Activated naive CD8-positive, alpha-beta T cell treated with anti-CD3 and anti-CD28 coated beads, Interleukin-2, amount 50 U/mL, for 16 hours (primary cell): ENCODE measurements around the gene ITGAL.
"Not testable (repeated sequence)": the region's sequence is repeated elsewhere in the genome, so short reads cannot be mapped to it uniquely, and the experiment has no call there.

Experiments used
- DNase-seq: peaks from one replicate; pipeline ENCODE4 v3.0.0-alpha.2; 2020; ENCODE audit warnings: low read depth, low spot score

The ITGAL gene

DNA sequence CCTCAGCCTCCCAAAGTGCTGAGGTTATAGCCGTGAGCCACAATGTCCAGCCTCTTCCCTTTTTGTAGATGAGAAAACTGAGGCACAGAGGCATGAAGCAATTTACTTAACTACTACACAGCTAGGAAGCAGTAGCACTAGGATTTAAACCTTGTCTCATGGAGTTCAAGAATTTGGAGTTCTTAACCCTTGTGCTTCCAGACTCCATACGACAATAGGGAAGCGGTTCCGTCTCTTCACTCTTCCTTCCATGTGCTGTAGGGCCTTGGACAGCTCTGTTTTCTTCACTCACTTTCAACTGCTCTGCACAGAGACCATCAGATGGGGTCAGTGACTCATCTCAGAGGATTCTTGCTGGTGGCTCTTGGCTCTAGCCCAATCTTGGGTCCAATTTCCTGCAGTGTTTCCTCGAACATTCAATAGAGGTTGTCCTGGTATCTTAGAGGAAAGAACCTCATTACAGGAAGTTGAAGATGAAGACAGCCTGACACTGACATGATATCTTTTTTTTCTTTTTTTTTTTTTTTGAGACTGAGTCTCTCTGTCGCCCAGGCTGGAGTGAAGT lies 19.3 kb downstream of the ITGAL start:
- no peak for DNase-seq

DNA sequence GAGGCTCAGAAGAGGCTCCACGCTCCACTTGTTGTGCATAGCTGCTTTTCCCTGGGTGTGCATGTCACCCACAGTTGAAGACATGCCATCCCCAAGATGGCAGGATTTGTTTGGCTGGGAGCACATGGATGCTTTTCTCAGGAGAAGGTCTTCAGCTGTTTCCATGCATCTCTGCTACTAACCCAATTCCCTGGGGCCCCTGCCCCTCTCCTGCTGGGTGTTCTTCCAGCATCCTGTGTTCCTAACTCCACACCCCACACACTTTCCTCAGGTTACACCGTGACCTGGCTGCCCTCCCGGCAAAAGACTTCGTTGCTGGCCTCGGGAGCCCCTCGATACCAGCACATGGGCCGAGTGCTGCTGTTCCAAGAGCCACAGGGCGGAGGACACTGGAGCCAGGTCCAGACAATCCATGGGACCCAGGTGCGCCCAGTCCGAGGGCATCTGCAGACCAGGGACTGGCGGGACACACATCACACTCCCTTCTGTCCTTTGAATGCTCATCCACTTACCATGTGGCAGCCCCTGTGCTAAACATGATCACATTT lies 21.5 kb downstream of the ITGAL start:
- DNase-seq, result no peak

DNA sequence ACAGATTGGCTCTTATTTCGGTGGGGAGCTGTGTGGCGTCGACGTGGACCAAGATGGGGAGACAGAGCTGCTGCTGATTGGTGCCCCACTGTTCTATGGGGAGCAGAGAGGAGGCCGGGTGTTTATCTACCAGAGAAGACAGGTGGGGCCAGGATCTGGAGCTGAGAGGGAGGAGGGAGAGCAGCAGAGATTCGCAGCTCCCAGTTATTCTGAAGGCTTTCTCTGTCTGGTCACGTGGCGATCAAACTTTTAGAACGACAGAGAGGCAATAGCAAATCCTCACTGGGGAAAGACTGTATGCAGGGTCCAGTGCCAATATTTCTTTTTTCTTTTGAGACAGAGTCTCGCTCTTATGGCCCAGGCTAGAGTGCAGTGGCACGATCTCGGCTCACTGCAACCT lies 22.2 kb downstream of the ITGAL start:
- no peak for DNase-seq

- no peak for DNase-seq
These were observed 26.7 kb downstream of the ITGAL start for GRCh38 chr16:30499284-30499683.

GRCh38 chr16:30503403-30504296 lies 31.1 kb downstream of the ITGAL start:
- no peak for DNase-seq

DNA sequence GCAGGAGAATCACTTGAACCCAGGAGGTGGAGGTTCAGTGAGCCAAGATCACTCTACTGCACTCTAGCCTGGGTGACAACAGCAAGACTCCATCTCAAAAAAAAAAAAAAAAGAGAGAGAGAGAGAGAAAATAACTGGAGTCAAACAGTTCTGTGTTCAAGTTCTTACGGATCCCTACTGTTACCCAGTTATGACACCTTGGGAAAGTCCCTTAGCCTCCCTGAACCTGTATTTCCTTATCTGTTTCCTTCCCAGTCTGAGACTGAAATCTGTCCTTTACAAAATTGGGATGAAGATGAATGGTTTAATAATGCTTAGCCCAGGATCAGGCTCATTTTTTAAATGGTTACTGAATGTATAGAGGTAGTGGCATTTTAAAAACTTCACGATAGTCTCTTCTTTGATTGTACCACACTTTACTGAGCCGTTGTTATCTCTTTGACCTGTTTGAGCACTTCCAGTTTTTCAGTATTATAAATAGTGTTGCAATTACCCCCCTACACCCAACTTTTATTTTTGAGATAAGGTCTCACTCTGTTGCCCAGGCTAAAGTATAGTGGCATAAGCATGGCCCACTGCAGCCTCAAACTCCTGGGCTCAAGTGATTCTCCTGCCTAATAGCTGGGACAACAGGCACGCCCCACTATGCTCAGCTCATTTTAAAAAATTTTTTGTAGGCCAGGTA lies 36.7 kb downstream of the ITGAL start:
- no peak for DNase-seq

DNA sequence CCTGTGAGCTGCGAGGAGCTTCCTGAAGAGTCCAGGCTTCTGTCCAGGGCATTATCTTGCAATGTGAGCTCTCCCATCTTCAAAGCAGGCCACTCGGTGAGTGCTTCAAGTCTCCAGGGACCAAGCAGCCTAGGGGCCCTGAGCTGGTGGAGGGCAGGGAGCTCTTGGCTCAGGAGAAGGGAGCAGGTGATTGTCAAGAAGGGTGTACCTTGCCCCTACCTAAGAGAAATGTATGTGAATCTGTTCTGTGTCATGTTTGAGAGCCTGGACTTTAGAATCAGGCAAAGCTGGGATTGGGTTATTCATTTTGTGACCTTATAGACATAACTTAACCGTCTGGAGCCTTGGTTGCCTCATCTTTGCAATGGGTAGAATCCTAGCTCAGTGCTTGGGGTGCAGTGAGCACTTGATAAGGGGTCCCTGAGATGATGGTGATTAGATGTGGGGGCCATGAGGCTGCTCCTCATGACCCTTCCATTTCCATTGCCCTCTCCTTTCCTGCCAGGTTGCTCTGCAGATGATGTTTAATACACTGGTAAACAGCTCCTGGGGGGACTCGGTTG lies 37.9 kb downstream of the ITGAL start:
- no peak for DNase-seq

DNA sequence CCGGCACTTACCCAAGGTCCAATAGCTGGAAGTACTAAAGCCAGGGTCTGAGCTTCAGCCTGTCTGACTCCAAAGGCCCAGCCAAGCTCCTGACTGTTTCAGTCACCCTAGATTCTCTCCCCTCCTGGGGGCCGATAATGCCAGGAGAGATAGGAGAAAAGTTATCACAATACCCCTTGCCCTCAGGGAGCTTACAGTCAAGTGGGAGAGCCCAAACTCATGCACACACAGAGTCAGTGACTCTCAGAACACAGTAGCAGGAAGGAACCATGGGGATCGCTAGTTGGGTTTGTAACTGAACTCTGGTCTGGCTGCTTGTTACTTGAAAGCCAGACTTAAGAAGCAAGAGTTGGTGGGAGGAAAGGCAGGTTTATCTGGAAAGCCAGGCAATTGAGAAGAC lies 39.0 kb downstream of the ITGAL start:
- no peak for DNase-seq

- DNase-seq, result no peak
These were observed 42.7 kb downstream of the ITGAL start for GRCh38 chr16:30515275-30515674.

GRCh38 chr16:30518552-30518951 lies 46.0 kb downstream of the ITGAL start:
- no peak for DNase-seq

DNA sequence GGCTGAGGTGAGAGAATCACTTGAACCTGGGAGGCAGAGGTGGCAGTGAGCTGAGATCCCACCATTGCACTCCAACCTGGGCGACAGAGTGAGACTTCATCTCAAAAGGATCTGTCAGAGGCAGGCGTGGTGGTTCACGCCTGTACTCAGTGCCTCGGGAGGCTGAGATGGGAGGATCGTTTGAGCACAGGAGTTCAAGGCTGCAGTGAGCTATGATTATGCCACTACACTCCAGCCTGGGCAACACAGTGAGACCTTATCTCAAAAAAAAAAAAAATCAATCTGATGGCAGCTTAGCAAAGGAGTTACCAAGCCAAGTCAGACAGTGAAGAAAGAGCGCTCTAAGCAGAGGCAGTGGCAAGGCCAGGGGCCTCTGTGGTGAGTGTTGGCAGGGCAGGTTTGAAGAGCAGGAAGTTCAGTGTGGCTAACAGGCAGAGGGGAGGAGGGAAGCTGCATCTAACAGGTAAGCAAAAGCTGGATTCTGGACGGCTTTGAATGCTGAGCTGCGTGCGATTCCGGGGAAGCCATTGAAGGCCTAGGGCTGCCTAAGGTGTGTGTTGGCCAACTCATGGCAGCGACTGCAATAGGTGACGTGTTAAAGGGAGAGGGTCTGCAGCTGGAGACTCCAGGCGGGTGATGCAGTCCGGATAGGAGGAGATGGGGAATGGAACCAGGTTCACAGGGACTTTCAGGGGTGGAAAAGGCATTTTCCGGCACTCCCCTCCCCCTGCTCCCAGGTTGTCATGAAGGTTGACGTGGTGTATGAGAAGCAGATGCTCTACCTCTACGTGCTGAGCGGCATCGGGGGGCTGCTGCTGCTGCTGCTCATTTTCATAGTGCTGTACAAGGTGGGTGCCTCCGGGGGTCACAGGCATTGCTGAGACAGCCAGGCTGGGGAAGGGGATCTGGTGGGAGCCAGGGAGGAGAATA lies 46.8 kb downstream of the ITGAL start:
- DNase-seq, result no peak

DNA sequence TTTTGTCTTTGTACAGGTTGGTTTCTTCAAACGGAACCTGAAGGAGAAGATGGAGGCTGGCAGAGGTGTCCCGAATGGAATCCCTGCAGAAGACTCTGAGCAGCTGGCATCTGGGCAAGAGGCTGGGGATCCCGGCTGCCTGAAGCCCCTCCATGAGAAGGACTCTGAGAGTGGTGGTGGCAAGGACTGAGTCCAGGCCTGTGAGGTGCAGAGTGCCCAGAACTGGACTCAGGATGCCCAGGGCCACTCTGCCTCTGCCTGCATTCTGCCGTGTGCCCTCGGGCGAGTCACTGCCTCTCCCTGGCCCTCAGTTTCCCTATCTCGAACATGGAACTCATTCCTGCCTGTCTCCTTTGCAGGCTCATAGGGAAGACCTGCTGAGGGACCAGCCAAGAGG lies 48.9 kb downstream of the ITGAL start:
- no peak for DNase-seq

GRCh38 chr16:30521873-30522641 lies 49.5 kb downstream of the ITGAL start:
- DNase-seq, result no peak

DNA sequence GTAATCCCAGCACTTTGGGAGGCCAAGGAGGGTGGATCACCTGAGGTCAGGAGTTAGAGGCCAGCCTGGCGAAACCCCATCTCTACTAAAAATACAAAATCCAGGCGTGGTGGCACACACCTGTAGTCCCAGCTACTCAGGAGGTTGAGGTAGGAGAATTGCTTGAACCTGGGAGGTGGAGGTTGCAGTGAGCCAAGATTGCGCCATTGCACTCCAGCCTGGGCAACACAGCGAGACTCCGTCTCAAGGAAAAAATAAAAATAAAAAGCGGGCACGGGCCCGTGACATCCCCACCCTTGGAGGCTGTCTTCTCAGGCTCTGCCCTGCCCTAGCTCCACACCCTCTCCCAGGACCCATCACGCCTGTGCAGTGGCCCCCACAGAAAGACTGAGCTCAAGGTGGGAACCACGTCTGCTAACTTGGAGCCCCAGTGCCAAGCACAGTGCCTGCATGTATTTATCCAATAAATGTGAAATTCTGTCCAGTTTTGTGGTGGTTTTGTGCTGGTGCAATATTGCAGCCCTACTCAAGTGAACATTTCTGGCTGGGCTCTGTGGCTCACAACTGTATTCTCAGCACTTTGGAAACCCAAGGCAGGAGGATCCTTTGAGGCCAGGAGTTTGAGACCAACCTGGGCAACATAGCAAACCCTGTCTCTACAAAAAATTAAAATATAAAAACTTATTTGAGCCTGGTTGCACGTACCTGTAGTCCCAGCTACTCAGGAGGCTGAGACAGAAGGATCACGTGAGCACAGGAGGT lies 50.3 kb downstream of the ITGAL start:
- not testable (repeated sequence) for DNase-seq

GRCh38 chr16:30523768-30524574 lies 51.4 kb downstream of the ITGAL start:
- no peak for DNase-seq

DNA sequence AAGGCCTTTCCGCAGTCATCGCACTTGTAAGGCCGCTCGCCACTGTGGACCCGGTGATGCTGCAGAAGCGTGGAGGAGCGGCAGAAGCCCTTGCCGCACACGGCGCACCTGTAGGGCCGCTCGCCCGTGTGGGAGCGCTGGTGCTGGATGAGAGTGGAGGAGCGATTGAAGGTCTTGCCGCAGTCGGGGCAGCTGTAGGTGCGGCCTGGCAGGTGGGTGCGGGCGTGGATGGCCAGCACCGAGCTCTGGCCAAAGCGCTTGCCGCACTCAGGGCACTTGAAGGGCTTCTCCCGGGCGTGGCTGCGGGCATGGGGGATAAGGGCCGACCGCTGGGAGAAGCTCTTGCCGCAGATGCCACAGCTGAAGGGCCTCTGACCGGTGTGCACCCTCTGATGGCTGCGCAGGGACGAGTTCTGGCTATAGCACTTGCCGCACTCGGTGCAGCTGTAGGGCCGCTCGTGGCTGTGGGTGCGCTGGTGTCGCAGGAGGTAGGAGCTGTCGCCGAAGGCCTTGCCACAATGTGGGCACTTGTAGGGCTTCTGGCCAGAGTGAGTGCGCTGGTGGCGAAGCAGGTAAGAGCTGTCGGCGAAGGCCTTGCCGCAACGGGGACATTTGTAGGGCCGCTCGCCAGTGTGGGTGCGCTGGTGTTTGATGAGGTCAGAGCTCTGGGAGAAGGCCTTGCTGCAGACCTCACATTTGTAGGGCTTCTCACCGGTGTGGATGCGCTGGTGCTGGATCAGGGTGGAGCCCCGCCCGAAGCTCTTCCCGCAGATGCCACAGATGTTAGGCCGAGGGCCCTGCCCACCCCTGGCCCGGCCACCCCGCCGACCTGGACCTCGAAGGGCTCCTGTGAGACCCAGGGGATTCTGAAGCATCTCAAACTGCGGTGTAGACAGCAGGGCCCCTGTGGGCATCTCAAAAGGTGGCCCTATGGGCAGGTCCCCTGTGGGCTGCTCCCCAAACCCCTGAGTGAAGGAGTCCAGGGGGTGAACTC lies 52.3 kb downstream of the ITGAL start:
- DNase-seq, result no peak

DNA sequence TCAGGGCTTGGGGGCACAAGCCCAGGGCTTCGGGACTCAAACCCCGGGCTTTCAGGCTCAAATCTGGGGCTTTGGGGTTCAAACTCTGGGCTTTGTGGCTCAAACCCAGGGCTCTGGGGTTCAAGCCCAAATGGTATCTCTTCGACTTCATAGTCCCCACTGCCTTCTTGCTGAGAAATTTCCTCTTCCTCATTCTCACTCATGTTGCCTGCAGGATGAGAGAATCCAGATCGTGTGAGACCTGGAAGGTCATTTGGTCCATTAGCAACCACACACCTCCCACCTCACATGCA lies 53.2 kb downstream of the ITGAL start:
- DNase-seq, result no peak
